WERI-Rb-1 (cell line): Measurements from ENCODE around the gene PGAP2.
A peak's percentile ranks its signal among the peaks of the same experiment; 100 is the strongest.
"Not testable (repeated sequence)": the region's sequence is repeated elsewhere in the genome, so short reads cannot be mapped to it uniquely, and the experiment has no call there.

Experiments used
- DNase-seq: peaks from one replicate; pipeline ENCODE4 v3.0.0-alpha.2; 2020
- H3K27ac ChIP-seq: fragments of 250-450 bp; sonication (Bioruptor Pico); 2 replicates; pipeline ENCODE4 v1.5.1; 2020; ENCODE audit warnings: mild to moderate bottlenecking, moderate library complexity
- H3K27me3 ChIP-seq: fragments of 250-450 bp; sonication (Bioruptor Pico); 2 replicates; pipeline ENCODE4 v1.5.1; 2021; ENCODE audit warnings: mild to moderate bottlenecking, low read depth, moderate library complexity; ENCODE audit not compliant: insufficient read depth, severe bottlenecking
- H3K36me3 ChIP-seq: fragments of 250-450 bp; sonication (Bioruptor Pico); 2 replicates; pipeline ENCODE4 v1.5.1; 2020; ENCODE audit warnings: mild to moderate bottlenecking, moderate library complexity
- H3K4me3 ChIP-seq: 2 replicates; pipeline ENCODE4 v1.5.1; 2011; ENCODE audit warnings: low read depth, mild to moderate bottlenecking, control low read depth, low read length
- H3K9me3 ChIP-seq: fragments of 250-450 bp; sonication (Bioruptor Pico); 2 replicates; pipeline ENCODE4 v1.5.1; 2021; ENCODE audit warnings: mild to moderate bottlenecking, moderate library complexity; ENCODE audit not compliant: severe bottlenecking
- TF ChIP-seq, protein P1 (sequence below): IDR thresholded peaks from 2 replicates; pipeline ENCODE4 v1.5.1; 2011; ENCODE audit warnings: low read depth, mild to moderate bottlenecking, control low read depth, inconsistent platforms, low read length

Gene PGAP2

DNA sequence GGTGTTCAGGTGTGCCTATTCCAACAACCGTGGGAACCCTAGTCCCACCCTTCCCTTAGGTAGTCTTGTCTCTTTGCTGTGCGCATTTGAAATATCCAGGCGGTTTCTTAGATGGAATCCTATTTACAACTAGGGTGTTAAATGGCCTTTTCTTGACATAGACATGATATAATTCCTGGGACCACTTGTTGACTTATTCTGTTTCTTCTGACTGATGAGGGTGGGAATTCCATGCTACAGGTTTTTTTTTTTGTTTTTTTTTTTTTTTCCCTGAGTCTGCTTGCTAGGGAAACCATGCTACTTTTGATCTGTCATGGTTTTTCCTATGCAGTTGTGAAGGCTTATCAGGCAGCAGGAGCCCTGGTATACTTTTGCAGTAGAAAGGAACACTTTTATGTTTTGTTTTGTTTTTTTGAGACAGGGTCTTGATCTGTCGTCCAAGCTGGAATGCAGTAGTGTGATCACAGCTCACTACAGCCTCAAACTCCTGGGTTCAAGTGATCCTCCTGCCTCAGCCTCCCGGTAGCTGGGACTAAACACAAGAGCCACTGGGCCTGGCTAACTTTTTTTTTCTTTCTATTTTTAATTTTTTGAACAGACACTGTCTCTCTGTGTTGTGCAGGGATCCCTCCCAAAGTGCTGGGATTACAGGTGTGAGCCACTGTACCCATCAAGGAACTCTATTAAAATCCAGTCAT is 48.6 kb downstream of the PGAP2 start:
- TF ChIP-seq, protein P1, sequence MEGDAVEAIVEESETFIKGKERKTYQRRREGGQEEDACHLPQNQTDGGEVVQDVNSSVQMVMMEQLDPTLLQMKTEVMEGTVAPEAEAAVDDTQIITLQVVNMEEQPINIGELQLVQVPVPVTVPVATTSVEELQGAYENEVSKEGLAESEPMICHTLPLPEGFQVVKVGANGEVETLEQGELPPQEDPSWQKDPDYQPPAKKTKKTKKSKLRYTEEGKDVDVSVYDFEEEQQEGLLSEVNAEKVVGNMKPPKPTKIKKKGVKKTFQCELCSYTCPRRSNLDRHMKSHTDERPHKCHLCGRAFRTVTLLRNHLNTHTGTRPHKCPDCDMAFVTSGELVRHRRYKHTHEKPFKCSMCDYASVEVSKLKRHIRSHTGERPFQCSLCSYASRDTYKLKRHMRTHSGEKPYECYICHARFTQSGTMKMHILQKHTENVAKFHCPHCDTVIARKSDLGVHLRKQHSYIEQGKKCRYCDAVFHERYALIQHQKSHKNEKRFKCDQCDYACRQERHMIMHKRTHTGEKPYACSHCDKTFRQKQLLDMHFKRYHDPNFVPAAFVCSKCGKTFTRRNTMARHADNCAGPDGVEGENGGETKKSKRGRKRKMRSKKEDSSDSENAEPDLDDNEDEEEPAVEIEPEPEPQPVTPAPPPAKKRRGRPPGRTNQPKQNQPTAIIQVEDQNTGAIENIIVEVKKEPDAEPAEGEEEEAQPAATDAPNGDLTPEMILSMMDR, result no peak
- DNase-seq, result no peak
- Histone ChIP-seq H3K9me3 (no peaks in the 10 kb centered on the region), H3K36me3 (no peaks in the 10 kb centered on the region), H3K27me3 (no peaks in the 10 kb centered on the region), H3K27ac (no peak overlapping the region), H3K4me3 (no peak overlapping the region)

DNA sequence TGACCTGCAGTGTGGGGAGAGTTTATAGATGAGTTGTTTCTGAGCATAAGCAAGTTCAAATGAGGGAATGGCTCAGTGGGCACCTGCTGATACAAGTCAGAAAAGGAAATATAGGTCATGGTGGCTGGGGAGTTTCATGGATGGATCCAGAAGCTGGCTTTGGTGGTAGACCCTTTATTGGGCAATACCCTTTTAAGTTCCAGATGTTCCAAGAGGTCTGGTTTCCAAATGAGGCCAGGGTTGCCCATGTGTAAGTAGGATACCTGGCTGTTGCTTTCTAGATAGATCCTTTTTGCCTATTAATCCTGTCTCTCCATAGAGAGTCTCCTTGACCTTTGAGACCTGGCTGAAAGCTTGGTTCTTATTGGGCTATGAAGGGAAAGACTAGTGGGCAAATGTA is 49.3 kb downstream of the PGAP2 start:
- TF ChIP-seq, protein P1, result no peak
- Histone ChIP-seq H3K36me3 (no peaks in the 10 kb centered on the region), H3K4me3 (no peak overlapping the region), H3K27ac (no peak overlapping the region), H3K9me3 (no peaks in the 10 kb centered on the region), H3K27me3 (no peaks in the 10 kb centered on the region)
- DNase-seq, result no peak

DNA sequence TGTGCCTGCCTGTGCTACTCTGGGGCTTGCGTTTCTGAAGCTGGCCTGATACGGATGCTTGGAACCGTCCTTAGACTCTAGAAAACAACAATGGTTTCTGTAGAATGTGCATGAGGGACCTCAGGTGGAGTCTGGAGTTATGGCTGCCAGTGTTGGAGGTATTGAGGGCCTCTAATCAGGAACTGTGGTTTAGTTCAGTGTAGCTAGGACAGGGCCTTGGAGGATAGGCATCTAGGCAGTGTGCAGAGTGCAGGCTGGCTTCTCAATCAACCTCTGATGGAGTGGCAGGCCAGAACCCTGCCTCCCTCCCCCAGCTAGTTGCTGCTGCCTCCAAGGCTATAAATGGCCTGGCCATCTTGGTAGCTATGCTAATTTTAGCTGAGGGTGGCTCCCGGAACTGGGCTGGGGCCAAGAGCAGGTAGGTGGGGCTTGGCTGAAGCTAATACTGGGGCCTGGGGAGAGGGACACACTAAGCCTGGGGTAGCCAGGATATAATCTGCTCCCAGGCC is 51.1 kb downstream of the PGAP2 start:
- H3K9me3 ChIP-seq, result no peaks in the 10 kb centered on the region
- no peak overlapping the region for H3K4me3 ChIP-seq
- DNase-seq, result peak; percentile 75
- no peaks in the 10 kb centered on the region for H3K27me3 ChIP-seq
- no peak overlapping the region; the same call in 1 of the 2 replicates for H3K27ac ChIP-seq
- TF ChIP-seq, protein P1, result no peak
- H3K36me3 ChIP-seq, result no peaks in the 10 kb centered on the region

DNA sequence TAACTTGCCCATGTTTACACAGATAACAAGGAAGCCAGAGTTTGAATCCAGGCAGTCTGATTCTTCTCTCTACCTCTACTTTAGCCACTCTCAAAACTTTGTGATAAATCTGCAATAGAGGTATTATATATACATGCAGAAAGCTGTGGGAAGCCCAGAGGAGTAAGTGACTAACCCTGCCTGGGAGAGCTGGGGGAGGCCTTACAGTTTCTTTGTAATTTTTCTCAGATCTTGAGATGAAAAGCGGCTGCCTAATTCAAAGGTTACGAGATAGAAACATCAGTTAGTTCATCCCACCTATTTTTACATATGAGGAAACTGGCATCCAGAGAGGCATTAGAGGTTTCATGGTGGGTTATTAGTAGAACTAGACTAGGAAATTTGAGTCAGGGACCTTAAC is 52.0 kb downstream of the PGAP2 start:
- H3K36me3 ChIP-seq, result no peaks in the 10 kb centered on the region
- no peaks in the 10 kb centered on the region for H3K9me3 ChIP-seq
- H3K27me3 ChIP-seq, result no peaks in the 10 kb centered on the region
- no peak overlapping the region for H3K4me3 ChIP-seq
- no peak overlapping the region for H3K27ac ChIP-seq
- no peak for DNase-seq
- TF ChIP-seq, protein P1, result no peak

DNA sequence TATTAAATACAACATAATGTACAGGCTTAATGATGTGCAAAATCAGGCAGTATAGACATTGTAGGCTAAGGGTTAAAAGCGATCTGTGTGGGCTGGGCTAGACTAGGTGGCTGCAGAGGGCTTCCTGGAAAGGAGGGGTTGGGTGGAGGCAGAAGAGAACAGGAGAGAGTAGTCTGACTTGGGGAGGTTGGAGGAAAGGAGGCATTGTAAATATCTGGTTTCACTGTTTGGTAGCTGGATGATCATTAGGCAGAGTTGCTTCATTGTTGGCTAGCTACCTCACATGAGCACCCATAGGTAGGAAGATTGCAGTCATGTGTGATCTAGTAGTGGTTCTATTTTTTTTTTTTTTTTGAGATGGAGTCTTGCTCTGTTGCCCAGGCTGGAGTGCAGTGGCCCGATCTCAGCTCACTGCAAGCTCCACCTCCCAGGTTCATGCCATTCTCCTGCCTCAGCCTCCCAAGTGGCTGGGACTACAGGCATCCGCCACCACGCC is 52.6 kb downstream of the PGAP2 start:
- H3K9me3 ChIP-seq, H3K27me3 ChIP-seq, H3K36me3 ChIP-seq, H3K27ac ChIP-seq, H3K4me3 ChIP-seq, DNase-seq: not testable (repeated sequence)

DNA sequence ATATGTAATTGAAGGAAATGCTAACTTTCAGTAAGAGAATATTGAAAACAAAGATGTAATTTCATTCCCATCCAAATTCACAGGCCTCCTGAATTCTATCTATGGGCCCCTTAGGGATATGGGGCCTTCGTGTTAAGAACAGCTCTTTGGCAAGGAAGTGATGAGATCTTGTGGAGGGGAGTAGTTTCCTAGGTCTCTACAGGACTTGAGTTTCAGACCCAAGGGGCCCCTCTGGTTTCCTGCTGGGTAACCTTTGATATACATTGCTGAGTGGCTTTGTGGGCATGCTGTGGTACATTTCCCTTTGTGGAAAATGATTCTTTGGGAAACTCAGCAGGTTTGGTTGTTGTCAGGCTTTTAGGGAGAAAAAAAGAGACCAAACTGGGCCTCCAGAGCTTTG is 53.3 kb downstream of the PGAP2 start:
- no peak overlapping the region for H3K4me3 ChIP-seq
- no peaks in the 10 kb centered on the region for H3K36me3 ChIP-seq
- H3K27ac ChIP-seq, result no peak overlapping the region
- no peaks in the 10 kb centered on the region for H3K9me3 ChIP-seq
- no peak for DNase-seq
- H3K27me3 ChIP-seq, result no peaks in the 10 kb centered on the region
- TF ChIP-seq, protein P1, result no peak
